ENCODE results near the gene HYI.

GRCh38 chr1:43491061-43491460 is 37.3 kb upstream of the HYI start:
- no peak for TF ChIP-seq CTCF (conservative IDR thresholded peaks at IDR 0.05; ENCODE audit: low read depth, low read length)
- TF ChIP-seq EZH2phosphoT487 (IDR thresholded peaks at IDR 0.05; ENCODE audit: borderline replicate concordance, low read length) = no peak
